GM13976 (cell line): ENCODE data around the gene BAX.
"Not testable (repeated sequence)": the region's sequence is repeated elsewhere in the genome, so short reads cannot be mapped to it uniquely, and the experiment has no call there.

ENCODE experiments used
- DNase-seq: peaks from one replicate; pipeline ENCODE4 v3.0.0; 2012; ENCODE audit warnings: low spot score
- CTCF ChIP-seq: IDR thresholded peaks from 2 replicates; pipeline ENCODE4 v1.5.1; 2012; ENCODE audit warnings: borderline replicate concordance, mild to moderate bottlenecking; ENCODE audit not compliant: insufficient read depth; ENCODE audit errors: extremely low read depth, missing control alignments, control extremely low read depth
- in situ Hi-C: fragments of 300-500 bp; cut with MboI; formaldehyde crosslinking; loops from one replicate; pipeline ENCODE4 v1.12.0; 2022; ENCODE audit warnings: low sequenced_read_pairs, mixed read lengths, inconsistent platforms; ENCODE audit not compliant: unreplicated experiment

The BAX gene

GRCh38 chr19:48914181-48914580, 40.5 kb upstream of the BAX start:
- in situ Hi-C loops: no loop called here
- TF ChIP-seq CTCF: no peak
- no peak for DNase-seq

DNA sequence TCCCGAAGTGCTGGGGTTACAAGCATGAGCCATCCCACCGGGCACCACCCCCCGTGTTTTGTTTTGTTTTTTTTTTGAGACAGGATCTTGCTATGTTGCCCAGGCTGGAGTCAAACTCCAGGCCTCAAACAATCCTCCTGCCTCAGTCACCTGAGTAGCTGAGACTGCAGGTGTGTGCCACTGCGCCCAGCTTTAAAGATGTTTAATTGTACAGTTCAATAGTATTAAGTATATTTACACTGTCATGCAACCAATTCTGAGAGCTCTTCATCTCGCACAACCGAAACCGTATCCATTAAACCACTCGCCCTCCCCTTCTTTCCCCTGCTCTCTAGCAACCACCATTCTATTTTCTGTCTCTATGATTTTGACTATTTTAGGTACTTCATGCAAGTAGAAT, 38.9 kb upstream of the BAX start:
- no peak for DNase-seq
- no peak for TF ChIP-seq CTCF
- in situ Hi-C loops: no loop called here

DNA sequence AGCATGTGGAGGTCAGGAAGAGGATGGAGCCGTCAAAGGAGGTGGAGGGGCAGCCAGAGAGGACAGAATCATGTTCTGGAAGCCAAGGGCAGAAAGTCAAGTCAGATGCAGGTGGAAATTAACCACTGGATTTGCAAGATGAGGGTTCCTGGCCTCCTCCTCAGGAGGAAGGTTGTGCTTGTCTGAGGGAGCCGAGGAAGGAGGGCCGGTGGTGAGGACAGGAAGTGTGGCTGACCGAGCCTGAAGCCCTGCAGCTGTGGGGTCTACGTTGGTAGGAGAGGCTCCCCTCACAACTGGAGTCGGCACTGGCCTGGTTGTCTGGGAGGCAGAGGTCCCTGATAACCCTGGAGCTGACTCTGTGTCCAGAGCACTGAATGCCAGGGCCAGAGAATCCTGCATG, 36.6 kb upstream of the BAX start:
- DNase-seq: no peak
- in situ Hi-C loops: no loop called here
- TF ChIP-seq CTCF: no peak

DNA sequence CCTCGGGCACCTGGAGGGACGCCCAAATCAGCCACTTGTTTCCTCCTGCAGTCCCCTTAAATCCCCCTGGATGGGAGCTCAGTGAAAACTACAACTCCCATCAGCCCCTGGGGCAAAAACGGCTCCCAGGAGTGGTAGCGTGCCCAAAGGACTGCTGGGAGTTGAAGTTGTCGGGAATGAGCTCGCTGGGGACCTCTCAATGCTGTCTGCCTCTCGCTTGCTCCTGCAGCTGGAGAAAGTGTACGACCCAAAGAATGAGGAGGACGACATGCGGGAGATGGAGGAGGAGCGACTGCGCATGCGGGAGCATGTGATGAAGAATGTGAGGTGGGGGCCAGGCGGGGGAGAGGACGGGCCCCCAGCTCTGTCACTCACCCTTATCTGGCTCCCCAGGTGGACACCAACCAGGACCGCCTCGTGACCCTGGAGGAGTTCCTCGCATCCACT, 35.9 kb upstream of the BAX start:
- peak; percentile 49 for DNase-seq
- TF ChIP-seq CTCF: no peak
- in situ Hi-C loops: no loop called here

DNA sequence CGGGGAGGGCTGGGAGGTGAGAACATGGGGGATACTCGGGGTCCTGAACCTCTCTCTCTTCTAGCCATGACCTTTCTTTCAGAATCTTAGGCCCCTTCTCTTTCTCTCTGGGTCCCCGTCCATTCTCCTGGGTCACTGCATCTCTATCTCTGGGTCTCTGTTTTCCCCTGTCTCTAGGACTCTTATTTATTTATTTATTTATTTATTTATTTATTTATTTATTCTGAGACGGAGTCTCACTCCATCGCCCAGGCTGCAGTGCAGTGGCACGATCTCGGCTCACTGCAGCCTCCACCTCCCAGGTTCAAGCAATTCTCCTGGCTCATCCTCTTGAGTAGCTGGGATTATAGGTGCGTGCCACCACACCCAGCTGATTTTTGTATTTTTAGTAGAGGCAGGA, 35.4 kb upstream of the BAX start:
- in situ Hi-C loops, DNase-seq: not testable (repeated sequence)

DNA sequence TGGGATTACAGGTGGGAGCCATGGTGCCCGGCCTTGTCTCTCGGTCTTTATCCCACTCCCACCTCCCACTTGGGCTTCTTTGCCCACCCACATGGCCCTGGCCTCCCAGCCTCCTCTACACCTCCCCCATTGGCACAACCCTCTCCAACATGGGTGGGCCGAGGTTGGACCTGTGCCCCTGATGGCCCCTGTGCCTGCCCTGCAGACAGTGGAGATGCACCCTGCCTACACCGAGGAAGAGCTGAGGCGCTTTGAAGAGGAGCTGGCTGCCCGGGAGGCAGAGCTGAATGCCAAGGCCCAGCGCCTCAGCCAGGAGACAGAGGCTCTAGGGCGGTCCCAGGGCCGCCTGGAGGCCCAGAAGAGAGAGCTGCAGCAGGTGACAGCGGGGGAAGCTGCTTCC, 33.7 kb upstream of the BAX start:
- in situ Hi-C loops: no loop called here
- no peak for DNase-seq
- TF ChIP-seq CTCF: no peak

DNA sequence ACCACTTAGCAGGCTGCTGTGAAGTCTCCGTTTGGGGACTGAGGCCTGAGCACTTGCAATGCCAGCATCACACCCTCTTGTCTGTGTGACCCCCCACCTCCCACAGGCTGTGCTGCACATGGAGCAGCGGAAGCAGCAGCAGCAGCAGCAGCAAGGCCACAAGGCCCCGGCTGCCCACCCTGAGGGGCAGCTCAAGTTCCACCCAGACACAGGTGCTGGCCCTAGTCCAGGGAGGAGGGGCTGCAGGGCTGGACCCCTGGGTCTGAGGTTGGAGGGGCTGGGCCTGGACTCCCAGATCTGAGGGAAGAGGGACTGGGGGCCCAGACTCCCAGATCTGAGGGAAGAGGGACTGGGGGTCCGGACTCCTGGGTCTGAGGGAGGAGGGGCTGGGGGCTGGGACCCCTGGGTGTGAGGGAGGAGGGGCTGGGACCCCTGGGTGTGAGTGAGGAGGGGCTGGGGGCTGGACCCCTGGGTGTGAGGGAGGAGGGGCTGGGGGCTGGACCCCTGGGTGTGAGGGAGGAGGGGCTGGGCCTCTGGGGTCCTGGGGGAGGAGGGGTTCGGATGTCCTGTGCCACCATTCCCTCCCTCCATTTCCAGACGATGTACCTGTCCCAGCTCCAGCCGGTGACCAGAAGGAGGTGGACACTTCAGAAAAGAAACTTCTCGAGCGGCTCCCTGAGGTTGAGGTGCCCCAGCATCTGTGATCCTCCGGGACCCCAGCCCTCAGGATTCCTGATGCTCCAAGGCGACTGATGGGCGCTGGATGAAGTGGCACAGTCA, 32.8 kb upstream of the BAX start:
- in situ Hi-C loops: no loop called here
- no peak for DNase-seq
- TF ChIP-seq CTCF: no peak
